GF-D8 (cell line): Measurements from ENCODE around the gene MRPL10.
"Not testable (repeated sequence)": the region's sequence is repeated elsewhere in the genome, so short reads cannot be mapped to it uniquely, and the experiment has no call there.

Experiments
- DNase-seq: peaks from one replicate; lab custom pipeline; 2025; lab: John Stamatoyannopoulos, UW

Gene MRPL10

DNA sequence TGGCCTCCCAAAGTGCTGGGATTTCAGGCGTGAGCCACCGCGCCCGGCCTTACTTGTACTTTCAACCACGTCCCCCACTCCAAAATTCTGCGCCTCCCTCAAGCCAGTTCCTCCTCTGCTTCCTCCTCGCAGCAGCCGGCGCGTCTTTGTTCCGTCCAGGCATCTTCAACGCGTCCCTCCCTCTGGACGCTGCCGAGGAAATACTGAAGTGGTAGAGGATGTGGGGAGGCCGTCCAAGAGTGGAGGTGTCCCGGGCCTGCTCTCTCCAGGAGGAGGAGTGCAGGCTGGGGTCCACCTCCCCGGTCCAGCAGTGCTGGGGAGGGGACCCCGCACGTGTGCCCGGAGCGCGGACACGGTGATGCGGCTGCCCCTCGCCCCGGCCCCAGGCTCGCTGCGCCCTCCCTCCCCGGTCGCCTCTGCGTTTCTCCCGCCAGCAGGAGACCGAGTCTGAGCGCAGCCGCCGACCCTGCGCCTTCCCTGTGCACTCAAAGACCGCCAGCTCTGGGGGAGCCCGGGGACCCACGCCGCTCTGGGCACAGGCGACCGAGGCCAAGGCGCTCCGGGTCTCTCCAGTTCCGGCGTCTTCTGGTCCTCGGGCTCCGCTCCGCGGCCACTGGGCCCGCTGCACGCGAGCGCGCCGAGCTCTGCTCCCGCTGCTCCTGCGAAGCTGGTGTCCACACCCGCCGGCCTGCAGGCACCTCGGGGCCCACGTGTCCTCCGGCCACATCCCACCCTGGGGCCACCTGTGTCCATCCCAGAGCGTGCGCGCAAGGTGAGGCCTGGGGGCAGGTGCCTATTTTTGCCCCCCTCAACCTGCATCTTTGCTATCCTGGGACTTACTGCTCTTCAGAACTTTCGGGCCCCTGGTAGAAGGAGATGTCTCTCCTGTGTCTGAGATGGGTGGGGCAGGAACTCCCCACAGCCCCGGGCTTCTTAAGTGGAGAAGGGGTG, 41.5 kb downstream of the MRPL10 start:
- no peak for DNase-seq

DNA sequence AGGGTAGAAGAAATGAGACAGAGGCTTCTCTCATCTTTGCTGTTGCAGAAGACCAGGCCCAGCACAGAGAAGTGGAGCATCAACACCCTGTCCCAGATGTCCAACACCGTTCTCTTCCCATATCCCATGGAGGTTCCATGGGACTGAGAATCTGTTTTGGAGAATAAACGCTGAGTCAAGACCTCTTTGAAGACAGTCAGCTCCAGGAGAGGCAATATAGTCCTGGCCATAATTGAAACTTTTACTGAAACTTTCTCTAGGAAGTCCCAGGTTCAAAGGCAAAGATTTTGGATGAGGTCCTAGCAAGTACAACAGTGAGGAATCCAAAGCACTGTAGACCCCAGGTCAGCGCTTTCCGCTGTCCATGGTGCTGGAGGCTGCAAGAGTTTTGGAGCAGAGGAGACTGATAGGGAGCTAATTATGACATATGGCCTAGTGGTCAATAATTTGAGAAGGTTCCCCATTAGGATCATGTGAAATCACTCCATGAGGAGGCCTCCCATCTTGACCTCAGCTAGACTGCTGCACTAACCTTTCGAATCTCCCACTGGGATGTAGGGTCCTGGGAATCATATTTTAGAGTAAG, 45.7 kb downstream of the MRPL10 start:
- no peak for DNase-seq

DNA sequence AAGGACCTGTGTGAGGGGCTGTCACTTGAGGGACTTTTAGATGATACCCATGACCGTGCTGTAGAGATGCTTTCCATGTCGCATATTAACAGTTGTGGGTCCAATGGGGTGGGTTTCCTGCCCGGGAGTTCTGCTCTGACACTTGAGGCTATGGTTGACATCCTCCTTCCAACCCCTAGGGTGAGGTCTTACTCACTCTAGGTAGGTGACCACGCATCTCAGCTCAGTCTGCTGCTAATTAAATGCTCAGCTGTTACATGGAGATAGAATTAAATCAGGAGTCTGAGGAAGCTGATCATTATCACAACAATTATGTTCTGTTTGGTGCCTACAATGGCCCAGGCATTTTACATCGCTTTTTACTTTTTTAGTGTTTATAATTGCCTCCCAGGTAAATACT, 49.9 kb downstream of the MRPL10 start:
- no peak for DNase-seq

DNA sequence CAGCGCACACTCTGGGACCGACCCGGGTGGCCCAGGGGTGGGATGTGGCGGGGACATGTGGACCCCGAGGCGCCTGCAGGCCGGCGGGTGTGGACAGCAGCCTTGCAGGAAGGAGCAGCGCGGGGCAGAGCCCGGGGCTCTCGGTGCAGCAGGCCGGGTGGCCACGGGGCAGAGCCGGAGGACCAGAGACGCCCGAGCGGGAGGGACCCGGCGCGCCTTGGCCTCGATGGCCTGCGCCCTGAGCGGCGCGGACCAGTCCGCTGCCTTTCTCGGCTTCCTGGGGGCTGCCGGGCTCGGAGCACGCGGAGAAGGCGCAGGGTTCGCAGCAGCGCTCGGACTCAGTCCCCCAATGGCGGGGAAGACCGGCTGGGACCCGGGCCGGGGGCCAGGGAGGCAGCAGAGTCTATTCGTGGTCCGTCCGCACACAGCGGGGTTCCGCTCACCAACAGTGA, 53.1 kb downstream of the MRPL10 start:
- no peak for DNase-seq

DNA sequence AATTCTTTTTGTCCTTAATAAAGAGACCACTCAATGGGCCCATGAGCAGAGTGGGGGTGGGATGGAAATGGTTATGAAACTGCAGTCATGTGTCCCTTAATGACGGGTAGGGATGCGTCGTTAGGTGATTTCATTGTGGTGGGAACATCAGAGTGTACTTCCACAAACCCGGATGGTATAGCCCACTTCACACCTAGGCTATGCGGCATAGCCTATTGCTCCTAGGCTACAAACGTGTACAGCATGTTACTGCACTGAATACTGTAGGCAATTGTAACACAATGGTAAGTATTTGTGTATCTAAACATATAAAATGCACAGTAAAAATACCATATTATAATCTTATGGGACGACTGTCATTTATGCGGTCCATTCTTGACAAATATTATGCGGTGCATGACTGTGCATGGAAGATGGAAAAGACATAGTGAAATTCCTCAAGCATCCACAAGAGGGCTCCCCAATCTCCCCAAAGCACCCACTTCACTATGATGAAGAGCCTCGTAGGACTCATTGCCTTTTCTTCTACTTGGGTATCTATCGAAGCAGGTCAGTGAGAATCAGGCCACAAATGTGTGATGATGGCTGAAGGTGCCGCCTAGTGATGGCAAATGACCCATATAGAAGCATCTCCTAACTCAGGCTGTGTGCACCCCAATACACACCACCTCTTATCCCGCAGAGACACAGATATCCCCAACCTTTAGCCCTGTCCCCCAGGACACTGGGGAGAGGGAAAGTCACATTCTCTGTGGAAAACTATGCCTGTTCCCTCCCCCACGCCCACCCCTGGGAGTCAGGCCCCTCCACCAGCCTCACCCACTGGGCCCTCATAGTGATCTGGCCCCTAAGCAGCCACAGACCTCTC, 54.8 kb downstream of the MRPL10 start:
- DNase-seq, result peak; percentile 4

DNA sequence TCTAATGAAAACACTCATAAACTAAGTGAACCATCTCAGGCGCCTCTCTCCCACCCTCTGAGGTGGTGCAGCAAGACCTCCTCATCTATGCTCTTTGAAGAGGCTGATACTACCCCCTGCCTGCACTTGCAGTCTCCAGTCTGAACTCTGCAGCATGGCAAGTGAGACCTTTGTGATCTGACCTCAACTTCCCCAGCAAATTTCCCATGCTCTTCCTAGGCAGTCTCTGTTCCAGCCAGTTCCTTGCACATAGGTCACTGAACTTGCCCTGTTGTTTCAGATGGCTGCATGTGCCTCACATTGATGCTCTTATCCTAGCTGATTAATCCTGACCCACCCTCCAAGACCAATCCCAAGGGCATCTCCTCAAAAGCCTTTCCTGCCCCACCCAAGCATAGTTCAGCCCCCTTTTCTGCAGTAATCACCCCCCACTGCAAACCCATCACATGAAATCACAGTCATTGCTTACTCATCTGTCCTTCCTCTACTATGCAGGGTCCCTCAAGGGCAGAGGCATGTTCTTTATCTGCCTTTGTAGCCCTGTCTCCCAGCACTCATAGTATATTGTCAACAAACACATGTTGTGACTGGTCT, 56.3 kb downstream of the MRPL10 start:
- no peak for DNase-seq

DNA sequence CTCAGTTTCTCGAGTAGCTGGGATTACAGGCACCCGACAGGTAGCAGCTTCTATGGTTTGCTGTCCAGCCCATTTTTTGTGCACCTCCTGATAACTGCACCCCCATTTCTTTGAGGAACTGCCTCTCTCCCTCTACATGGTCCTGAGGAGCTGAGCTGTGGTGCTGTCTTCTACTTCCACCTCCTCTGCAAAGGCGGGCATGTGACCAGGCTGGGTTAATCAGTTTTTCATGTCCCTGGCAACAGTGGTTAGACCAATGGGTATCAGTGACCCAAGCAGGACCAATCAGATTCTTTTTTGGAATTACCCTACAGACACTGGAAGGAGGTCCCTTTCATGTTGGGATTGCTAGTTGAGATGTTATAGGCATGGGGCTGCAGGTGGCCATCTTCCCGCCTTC, 57.0 kb downstream of the MRPL10 start:
- DNase-seq, result no peak

DNA sequence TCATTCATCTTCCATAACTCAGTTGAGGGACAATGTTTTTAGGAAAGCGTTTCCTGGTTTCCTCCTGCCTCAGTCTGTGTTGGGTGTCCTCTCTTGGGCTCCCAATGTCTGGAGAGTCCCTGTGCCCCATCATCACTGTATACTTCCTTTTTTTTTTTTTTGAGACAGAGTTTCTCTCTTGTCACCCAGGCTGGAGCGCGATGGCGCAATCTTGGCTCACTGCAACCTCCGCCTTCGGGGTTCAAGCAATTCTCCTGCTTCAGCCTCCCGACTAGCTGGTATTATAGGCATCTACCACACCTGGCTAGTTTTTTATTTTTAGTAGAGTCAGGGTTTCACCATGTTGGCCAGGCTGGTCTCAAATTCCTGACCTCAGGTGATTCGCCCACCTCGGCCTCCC, 57.7 kb downstream of the MRPL10 start:
- not testable (repeated sequence) for DNase-seq
